HCT116 (cell line): ENCODE data around the gene NSUN2.

ENCODE experiments used
- ATF3 ChIP-seq: IDR thresholded peaks from 2 replicates; pipeline ENCODE4 v1.6.1; 2012
- CTCF ChIP-seq, 3 experiments: fragments of 200-600 bp in 1 of 3; sonication (generic) in 1 of 3; IDR thresholded peaks in 2 of 3; conservative IDR thresholded peaks in 1 of 3; 2 replicates each; pipeline ENCODE4 v1.5.1; 2012 to 2017; ENCODE audit warnings: low read depth in 2 of 3, low read length in 2 of 3, antibody characterized with exemption in 1 of 3, borderline replicate concordance in 1 of 3, control low read depth in 1 of 3, mild to moderate bottlenecking in 1 of 3, mixed read lengths in 1 of 3, mixed run types in 1 of 3, moderate library complexity in 1 of 3; ENCODE audit not compliant: insufficient read depth in 1 of 3
- EGR1 ChIP-seq: IDR thresholded peaks from 2 replicates; pipeline ENCODE4 v1.6.1; 2012; ENCODE audit warnings: low read depth
- EZH2 ChIP-seq: fragments of 200-600 bp; sonication (generic); IDR thresholded peaks from 2 replicates; pipeline ENCODE4 v1.6.1; 2017; ENCODE audit warnings: antibody characterized with exemption, mixed run types
- JUND ChIP-seq: IDR thresholded peaks from 2 replicates; pipeline ENCODE4 v1.6.1; 2012
- POLR2A ChIP-seq: IDR thresholded peaks from 2 replicates; pipeline ENCODE4 v1.7.0; 2011; ENCODE audit warnings: borderline replicate concordance; ENCODE audit not compliant: insufficient read depth, insufficient read length; ENCODE audit errors: extremely low read depth
- POLR2AphosphoS5 ChIP-seq: IDR thresholded peaks from 2 replicates; pipeline ENCODE4 v1.6.1; 2011; ENCODE audit warnings: mild to moderate bottlenecking, low read depth, low read length, moderate library complexity
- RAD21 ChIP-seq: IDR thresholded peaks from 2 replicates; pipeline ENCODE4 v1.6.1; 2012; ENCODE audit warnings: low read depth, mild to moderate bottlenecking
- REST ChIP-seq: IDR thresholded peaks from 2 replicates; pipeline ENCODE4 v1.6.1; 2012; ENCODE audit warnings: low read depth
- SRF ChIP-seq: IDR thresholded peaks from 2 replicates; pipeline ENCODE4 v1.6.1; 2012; ENCODE audit warnings: low read depth
- TCF7L2 ChIP-seq: IDR thresholded peaks from 2 replicates; pipeline ENCODE4 v1.7.0; 2011; ENCODE audit warnings: borderline replicate concordance, inconsistent platforms; ENCODE audit not compliant: insufficient read depth, insufficient read length; ENCODE audit errors: extremely low read depth
- ZNF274 ChIP-seq: fragments of 200-500 bp; sonication (Bioruptor generic); IDR thresholded peaks from 2 replicates; pipeline ENCODE4 v1.6.1; 2014; ENCODE audit warnings: mild to moderate bottlenecking, low read depth, low read length, inconsistent platforms

- TF ChIP-seq CTCF (IDR thresholded peaks at IDR 0.05 in 2 of 3, conservative IDR thresholded peaks at IDR 0.05 in 1 of 3; ENCODE audit: borderline replicate concordance in 1 of 3, insufficient read depth in 1 of 3, low read depth in 2 of 3, low read length in 2 of 3) (no peak), TCF7L2 (no peak), EZH2 (no peak), POLR2AphosphoS5 (no peak), POLR2A (no peak), JUND (no peak), SRF (no peak), REST (no peak), EGR1 (no peak), ZNF274 (no peak), RAD21 (no peak), ATF3 (no peak)
These were observed 43.9 kb upstream of the NSUN2 start for GRCh38 chr5:6676702-6677101.
